Choroid plexus epithelial cell (primary cell): ENCODE data around the gene CCER1.
A peak's percentile ranks its signal among the peaks of the same experiment; 100 is the strongest.

Source experiments
- DNase-seq: peaks from one replicate; pipeline ENCODE4 v3.0.0-alpha.2; 2010; ENCODE audit warnings: low read depth
- H3K4me3 ChIP-seq: 2 replicates; pipeline ENCODE4 v1.5.1; 2011; ENCODE audit warnings: low read depth, mild to moderate bottlenecking, control low read depth, low read length, moderate library complexity
- TF ChIP-seq, protein P1 (sequence below): conservative IDR thresholded peaks from 2 replicates; pipeline ENCODE4 v1.5.1; 2011; ENCODE audit warnings: low read depth, mild to moderate bottlenecking, control low read depth, inconsistent platforms, low read length, moderate library complexity

The CCER1 gene

GRCh38 chr12:90910958-90911357 lies 44.0 kb downstream of the CCER1 start:
- TF ChIP-seq, protein P1, sequence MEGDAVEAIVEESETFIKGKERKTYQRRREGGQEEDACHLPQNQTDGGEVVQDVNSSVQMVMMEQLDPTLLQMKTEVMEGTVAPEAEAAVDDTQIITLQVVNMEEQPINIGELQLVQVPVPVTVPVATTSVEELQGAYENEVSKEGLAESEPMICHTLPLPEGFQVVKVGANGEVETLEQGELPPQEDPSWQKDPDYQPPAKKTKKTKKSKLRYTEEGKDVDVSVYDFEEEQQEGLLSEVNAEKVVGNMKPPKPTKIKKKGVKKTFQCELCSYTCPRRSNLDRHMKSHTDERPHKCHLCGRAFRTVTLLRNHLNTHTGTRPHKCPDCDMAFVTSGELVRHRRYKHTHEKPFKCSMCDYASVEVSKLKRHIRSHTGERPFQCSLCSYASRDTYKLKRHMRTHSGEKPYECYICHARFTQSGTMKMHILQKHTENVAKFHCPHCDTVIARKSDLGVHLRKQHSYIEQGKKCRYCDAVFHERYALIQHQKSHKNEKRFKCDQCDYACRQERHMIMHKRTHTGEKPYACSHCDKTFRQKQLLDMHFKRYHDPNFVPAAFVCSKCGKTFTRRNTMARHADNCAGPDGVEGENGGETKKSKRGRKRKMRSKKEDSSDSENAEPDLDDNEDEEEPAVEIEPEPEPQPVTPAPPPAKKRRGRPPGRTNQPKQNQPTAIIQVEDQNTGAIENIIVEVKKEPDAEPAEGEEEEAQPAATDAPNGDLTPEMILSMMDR = no peak
- no peak for DNase-seq
- H3K4me3 ChIP-seq = no peak overlapping the region

GRCh38 chr12:90909069-90909770 lies 45.8 kb downstream of the CCER1 start:
- H3K4me3 ChIP-seq = no peak overlapping the region
- peak; percentile 77 for DNase-seq
- TF ChIP-seq, protein P1 = peak; percentile 81

GRCh38 chr12:90908465-90908864 lies 46.5 kb downstream of the CCER1 start:
- DNase-seq = peak; percentile 83
- H3K4me3 ChIP-seq = no peak overlapping the region
- TF ChIP-seq, protein P1 = no peak

DNA sequence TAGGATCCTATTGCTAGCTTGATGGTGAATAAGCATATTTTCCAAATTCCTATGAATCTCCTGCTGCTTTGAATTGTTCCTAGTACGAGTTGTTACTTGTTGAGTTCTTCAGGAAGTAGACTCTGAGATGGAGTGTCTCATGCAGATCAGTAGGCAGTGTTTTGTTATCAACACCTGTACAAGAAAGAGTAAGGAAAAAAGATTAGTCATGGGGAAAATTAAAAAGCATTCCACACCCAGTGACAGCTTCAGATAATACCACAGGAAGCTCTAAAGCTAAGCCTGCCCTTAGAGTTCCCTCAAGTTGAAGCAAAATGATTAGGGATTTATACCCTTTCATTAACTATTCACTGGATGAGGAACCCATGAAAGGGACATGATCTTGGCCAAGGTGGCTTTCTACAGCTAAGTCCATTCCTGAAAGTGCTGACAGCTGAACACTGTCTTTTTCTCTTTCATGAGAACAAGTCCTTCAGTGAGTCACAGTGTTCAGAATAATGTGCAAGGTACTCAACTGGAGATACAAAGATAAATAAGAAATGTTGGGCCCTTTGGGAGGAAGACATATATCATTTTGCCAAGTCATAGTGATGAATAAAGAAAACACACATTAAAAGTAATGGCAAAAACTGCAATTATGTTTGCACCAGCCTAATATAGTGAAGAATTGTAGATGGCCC lies 49.1 kb downstream of the CCER1 start:
- DNase-seq = peak; percentile 23
- H3K4me3 ChIP-seq = no peak overlapping the region
- TF ChIP-seq, protein P1 = no peak

DNA sequence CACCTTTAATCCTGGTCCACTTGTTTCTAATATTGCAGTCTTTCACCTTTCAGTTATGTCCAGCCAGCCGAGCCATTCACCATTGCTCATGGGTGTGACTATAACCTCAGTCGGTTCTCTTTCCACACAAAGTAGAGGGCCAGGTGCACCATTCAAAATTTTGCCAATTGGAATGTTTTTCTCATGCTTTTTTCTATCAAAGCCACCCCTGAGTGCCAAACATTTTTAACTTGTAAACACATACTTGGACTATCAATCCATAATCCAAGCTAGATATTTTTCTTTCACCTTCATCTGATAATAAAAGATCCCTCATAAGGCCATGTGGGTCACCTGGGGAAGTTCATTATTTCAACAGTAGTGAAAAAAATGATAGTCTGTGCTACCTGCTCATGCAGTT lies 52.4 kb downstream of the CCER1 start:
- DNase-seq = no peak
- no peak overlapping the region for H3K4me3 ChIP-seq
- TF ChIP-seq, protein P1 = no peak
